Islet precursor cell (in vitro differentiated cells): Measurements from ENCODE around the gene RPRD1A.
"Not testable (repeated sequence)": the region's sequence is repeated elsewhere in the genome, so short reads cannot be mapped to it uniquely, and the experiment has no call there.

Experiments used
- DNase-seq: peaks from one replicate; pipeline ENCODE4 v3.0.0-alpha.2; 2018

Gene RPRD1A

DNA sequence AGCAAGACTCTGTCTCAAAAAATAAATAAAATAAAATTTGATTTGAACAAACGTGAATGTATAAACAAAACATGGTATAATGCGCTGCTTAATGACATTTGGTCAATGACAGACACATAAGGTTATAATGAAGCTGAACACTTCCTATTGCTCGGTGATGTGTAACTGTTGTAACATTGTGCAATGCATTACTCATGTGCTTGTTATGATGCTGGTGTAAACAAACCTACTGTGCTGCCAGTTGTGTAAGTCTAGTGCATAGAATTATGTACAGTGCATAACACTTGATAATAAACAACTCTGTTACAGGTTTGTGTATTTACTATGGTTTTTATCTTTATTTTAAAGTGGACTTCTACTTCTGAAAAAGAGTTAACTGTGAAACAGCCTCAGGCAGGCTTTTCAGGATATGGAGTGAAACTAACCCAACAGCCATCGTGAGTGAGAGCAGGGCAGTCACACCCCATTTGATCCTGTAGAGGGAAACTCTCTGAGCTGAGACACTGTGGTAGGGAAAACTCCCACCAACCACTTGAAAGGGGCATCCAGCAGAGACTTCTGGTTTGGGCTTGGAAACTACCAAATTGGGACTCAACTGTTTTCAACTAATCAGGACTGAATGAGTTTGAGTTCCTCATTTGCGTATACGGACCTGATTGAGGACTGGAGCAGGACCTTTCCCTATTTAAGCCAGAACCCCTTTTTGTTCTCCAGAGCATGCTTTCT lies 8.7 kb upstream of the RPRD1A start:
- DNase-seq: no peak

- no peak for DNase-seq
These were observed 7.1 kb upstream of the RPRD1A start for GRCh38 chr18:36074435-36074834.

- no peak for DNase-seq
These were observed 6.3 kb upstream of the RPRD1A start for GRCh38 chr18:36073676-36074075.

DNA sequence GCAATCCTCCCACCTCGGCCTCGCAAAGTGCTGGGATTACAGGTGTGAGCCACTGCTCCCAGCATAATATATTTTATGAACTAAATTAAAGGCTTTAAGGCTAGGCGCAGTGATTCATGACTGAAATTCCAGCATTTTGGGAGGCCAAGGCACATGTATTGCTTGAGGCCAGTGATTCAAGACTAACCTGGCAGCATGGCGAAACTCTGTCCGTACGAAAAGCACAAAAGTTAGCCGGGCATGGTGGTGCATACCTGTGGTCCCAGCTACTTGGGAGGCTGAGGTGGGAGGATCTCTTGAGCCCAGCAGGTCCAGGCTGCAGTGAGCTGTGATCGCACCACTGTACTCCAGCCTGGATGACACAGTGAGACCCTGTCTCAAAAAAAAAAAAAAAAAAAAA lies 5.0 kb upstream of the RPRD1A start:
- DNase-seq: not testable (repeated sequence)

DNA sequence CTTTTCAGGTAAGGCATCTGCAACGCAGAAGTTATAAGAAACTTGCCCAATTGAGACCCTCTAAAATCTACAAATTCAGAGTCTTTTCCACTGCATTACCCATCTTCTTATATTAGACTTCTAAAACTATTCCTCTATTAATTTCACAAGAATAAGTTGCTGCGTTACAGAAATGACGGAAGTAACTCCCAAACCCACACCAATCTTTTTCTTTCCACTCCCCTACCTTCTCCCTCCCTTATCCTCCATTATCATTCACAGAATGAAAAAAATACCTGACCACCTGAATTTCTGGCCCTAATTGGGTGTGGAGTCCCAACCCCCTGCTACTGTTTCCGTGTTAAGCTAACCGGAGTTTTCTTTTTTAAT lies 689 bp downstream of the RPRD1A start:
- no peak for DNase-seq

GRCh38 chr18:36066001-36066400 lies 1.4 kb downstream of the RPRD1A start:
- DNase-seq: no peak

DNA sequence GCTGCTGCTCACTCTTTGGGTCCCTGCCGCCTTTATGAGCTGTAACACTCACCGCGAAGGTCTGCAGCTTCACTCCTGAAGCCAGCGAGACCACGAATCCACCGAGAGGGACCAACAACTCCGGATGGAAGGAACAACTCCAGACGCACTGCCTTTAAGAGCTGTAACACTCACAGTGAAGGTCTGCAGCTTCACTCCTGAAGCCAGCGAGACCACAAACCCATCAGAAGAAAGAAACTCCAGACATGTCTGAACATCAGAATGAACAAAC lies 2.6 kb downstream of the RPRD1A start:
- not testable (repeated sequence) for DNase-seq

DNA sequence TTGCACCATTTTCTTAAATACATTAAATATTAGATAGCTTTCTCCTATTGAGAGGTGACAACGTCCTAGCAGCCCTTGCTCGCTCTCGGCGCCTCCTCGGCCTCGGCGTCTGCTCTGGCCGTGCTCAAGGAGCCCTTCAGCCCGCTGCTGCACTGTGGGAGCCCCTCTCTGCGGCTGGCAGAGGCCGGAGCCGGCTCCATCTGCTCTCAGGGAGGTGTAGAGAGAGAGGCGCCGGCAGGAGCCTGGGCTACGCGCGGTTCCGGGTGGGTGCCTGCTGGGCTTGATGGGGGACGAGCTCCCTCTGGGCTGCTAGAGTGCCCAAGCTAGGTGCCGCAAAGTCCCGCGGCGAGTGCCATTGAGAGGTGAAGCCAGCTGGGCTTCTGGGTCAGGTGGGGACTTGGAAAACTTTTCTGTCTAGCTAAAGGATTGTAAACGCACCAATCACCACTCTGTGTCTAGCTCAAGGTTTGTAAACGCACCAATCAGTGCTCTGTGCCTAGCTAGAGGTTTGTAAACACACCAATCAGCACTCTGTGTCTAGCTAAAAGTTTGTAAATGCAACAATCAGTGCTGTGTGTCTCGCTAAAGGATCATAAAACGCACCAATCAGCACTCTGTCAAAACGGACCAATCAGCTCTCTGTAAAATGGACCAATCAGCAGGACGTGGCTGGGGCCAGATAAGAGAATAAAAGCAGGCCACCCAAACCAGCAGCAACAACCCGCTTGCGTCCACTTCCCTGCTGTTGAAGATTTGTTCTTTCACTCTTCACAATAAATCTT lies 3.1 kb downstream of the RPRD1A start:
- DNase-seq: no peak

- DNase-seq: no peak
These were observed 8.7 kb downstream of the RPRD1A start for GRCh38 chr18:36058674-36059073.

GRCh38 chr18:36051760-36052159 lies 15.6 kb downstream of the RPRD1A start:
- DNase-seq: no peak

GRCh38 chr18:36050479-36050878 lies 16.9 kb downstream of the RPRD1A start:
- no peak for DNase-seq

GRCh38 chr18:36047521-36047920 lies 19.8 kb downstream of the RPRD1A start:
- no peak for DNase-seq

GRCh38 chr18:36046898-36047297 lies 20.5 kb downstream of the RPRD1A start:
- DNase-seq: no peak

DNA sequence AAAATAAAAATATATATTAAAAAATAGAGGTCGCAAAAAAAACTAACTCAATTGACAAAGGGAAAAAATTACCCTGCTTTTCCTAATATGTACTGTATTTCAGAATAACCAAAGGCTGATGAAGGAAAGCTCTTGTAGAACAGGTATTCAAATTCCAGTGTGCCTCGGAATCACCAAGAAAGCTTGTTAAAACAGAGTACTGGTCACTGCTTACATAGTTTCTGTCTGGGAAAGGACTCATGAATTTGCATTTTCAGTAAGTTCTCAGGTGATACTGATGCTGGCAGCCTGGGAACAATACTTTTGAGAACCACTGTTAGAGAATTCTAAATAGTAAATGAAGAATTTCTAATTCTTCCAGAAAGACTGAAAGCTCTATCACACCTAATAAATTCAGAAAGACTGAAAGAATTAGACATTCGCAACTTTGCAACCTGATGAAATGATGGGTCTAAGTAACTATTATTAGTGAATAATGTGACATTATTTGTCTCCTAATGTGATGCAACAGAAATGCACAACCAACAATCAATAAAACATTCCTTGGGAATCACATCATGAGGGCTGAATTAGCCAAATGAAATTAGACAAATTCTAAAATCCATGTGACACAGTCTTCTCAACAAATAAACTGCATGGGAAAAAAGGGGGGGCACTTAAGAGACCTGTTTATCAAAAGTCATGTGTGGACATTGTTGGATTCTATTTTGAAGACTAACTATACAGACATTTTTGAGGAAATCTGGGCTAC lies 21.9 kb downstream of the RPRD1A start:
- DNase-seq: no peak

- DNase-seq: no peak
These were observed 24.2 kb downstream of the RPRD1A start for GRCh38 chr18:36043153-36043552.

DNA sequence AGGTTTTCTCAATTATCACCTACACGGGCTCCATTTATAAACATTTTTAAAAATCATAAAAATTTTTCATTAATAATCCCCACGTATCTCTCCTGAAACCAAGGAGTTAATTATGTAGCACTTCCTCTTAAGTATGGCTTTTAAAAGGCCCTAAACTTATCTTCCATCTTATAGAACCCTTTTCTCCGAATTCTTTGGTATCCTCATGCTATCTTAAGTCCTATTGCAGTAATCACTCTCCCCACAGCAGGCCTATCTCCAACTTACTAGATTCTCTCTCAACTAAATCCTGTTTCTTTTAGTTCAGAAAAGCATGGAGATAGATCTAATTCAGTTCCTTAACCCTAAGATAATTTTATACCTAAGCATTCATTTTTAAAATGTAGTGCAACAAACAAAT lies 26.2 kb downstream of the RPRD1A start:
- no peak for DNase-seq

DNA sequence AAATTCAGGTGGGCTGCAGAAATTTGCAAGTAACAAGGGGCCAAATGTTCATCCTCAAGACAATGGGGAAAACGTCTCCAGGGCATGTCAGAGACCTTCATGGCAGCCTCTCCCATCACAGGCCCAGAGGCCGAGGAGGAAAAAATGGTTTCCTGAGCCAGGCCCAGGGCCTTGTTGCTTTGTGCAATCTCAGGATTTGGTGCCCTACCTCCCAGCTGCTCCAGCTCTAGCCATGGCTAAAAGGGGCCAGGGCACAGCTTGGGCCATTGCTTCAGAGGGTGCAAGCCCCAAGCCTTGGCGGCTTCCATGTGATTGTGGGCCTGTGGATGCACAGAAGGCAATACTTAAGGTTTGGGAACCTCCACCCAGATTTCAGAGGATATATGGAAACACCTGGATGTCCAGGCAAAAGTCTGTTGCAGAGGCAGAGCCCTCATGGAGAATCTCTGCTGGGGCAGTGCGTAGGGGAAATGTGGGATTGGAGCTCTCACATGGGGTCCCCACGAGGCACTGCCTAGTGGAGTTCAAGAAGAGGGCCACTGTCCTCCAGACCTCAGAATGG lies 29.2 kb downstream of the RPRD1A start:
- no peak for DNase-seq

- no peak for DNase-seq
These were observed 32.1 kb downstream of the RPRD1A start for GRCh38 chr18:36035253-36035652.

- no peak for DNase-seq
These were observed 33.0 kb downstream of the RPRD1A start for GRCh38 chr18:36034299-36034895.

DNA sequence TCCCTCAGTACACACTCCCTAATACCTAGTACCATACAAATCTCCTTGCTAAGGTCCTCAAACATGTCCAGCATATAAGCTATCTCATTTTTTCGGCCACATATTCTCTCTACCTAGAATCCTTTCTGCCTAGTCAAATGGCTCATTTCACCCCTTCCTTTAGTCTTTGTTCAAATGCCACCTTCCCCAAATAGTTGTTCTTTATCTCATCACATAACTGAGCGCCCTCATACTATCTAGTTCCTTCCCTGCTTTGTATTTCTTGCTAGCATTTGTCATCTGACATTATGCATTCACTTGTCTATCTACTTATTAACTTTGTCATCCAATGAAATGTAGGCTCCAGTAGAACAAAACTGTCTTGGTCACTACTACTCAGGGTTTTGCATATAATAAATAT lies 35.5 kb downstream of the RPRD1A start:
- no peak for DNase-seq

- no peak for DNase-seq
These were observed 36.0 kb downstream of the RPRD1A start for GRCh38 chr18:36031407-36031806.

DNA sequence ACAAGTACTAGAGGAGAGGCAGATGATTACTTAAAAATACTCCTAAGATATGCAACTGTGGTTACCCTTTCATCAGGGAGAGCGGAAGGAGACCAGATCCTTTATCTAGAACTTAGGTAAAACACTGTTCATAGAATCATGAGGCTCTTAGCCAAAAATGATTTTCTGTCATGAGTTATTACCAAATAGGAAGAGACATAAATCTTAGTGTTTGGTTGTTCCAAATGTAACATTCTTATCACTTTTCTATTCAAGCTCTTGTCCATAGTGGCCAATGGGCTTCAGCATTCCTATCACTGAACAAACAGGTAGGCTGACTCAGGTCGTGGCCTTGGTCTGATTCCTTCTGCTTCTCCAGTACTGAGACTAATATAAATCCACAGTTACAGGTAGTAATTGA lies 38.5 kb downstream of the RPRD1A start:
- DNase-seq: no peak

- no peak for DNase-seq
These were observed 42.3 kb downstream of the RPRD1A start for GRCh38 chr18:36025025-36025424.
